ENCODE data around the gene EML4.
A peak's percentile ranks its signal among the peaks of the same experiment; 100 is the strongest.
"Not testable (repeated sequence)": the region's sequence is repeated elsewhere in the genome, so short reads cannot be mapped to it uniquely, and the experiment has no call there.

Gene EML4

DNA sequence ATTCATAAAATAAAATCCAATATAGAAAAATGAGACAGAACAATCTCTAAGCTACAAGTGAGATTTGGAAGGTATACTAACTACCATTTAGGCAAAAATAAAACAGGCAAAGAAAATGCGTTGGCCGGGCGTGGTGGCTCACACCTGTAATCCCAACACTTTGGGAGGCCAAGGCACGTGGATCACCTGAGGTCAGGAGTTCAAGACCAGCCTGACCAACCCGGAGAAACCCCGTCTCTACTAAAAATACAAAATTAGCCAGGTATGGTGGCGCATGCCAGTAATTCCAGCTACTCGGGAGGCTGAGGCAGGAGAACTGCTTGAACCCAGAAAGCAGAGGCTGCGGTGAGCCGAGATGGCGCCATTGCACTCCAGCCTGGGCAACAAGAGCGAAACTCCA is 178.4 kb downstream of the EML4 start:
- not testable (repeated sequence) for H3K9ac ChIP-seq (ENCODE audit: low read depth, low read length); H3K27me3 ChIP-seq (ENCODE audit: control insufficient read depth, insufficient read depth, low read length); H3K4me1 ChIP-seq (ENCODE audit: control insufficient read depth, insufficient read depth, low read length); H3K27ac ChIP-seq (ENCODE audit: low read depth, low read length); H3K4me3 ChIP-seq (ENCODE audit: low read depth, low read length); H3K9me3 ChIP-seq (ENCODE audit: control insufficient read depth, insufficient read depth, low read length)
- H3K36me3 ChIP-seq (ENCODE audit: control insufficient read depth, insufficient read depth, low read length): peaks cover 39% of the 10 kb centered on the region

DNA sequence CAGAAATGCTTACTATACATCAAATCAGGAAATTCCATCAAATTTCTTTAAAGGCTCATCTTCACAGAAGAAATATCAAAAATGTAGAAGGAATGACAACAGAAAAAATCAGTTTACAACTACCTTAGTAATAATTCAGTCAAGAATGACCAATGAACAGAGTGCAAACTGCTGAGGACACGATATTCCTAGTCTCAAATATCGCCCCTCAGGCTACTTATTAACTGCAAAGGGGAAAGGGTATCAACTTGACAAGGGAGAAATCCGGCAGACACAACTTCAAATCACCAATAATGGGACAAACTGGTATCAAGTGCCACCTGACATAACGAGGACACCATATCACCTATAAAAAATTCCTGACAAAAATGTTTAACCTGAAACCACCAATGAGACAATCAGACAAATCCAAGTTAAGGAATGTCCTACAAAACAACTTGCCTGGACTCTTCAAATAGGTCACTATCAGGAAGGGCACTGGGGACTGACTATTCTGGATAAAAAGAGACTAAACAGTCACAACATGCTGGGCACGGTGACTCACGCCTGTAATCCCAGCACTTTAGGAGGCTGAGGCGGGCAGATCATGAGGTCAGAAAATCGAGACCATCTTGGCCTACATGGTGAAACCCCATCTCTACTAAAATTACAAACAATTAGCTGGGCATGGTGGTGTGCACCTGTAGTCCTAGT is 179.1 kb downstream of the EML4 start:
- Histone ChIP-seq H3K27ac (ENCODE audit: low read depth, low read length) (no peak overlapping the region), H3K4me3 (ENCODE audit: low read depth, low read length) (no peak overlapping the region), H3K4me1 (ENCODE audit: control insufficient read depth, insufficient read depth, low read length) (no peaks in the 10 kb centered on the region), H3K9me3 (ENCODE audit: control insufficient read depth, insufficient read depth, low read length) (no peaks in the 10 kb centered on the region), H3K9ac (ENCODE audit: low read depth, low read length) (no peak overlapping the region), H3K27me3 (ENCODE audit: control insufficient read depth, insufficient read depth, low read length) (no peaks in the 10 kb centered on the region), H3K36me3 (ENCODE audit: control insufficient read depth, insufficient read depth, low read length) (peaks cover 40% of the 10 kb centered on the region)

DNA sequence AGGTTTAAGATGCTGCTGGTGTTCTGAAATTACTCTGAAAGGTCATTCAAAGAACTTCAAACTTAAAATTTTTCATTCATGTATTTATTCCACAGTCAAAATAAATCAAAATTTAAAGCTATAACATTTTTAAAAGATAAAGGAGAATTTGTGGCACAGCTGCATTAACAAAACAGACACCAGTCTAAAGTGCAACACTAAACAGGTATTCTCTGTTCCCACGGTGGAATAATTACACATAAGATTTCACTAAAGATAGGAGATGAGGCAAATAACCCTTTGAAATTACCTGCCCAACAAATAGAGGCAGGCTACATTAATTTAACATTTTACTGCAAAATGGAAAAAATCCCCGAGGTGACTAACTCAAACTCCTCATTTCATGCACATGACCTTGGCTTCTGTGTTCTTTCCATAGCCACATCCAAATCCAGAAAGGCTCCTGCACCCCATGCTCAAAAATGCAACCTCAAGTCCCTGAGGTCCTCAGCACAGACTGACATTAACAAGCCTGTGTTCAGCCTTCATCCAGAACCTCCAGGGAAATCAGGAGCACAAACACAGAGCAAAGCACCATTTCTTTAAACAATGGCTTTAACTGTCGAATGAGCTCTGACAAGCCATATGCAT is 181.4 kb downstream of the EML4 start:
- Histone ChIP-seq H3K4me1 (ENCODE audit: control insufficient read depth, insufficient read depth, low read length) (no peaks in the 10 kb centered on the region), H3K4me3 (ENCODE audit: low read depth, low read length) (no peak overlapping the region), H3K9ac (ENCODE audit: low read depth, low read length) (no peak overlapping the region), H3K27ac (ENCODE audit: low read depth, low read length) (no peak overlapping the region), H3K36me3 (ENCODE audit: control insufficient read depth, insufficient read depth, low read length) (peaks cover 33% of the 10 kb centered on the region), H3K9me3 (ENCODE audit: control insufficient read depth, insufficient read depth, low read length) (no peaks in the 10 kb centered on the region), H3K27me3 (ENCODE audit: control insufficient read depth, insufficient read depth, low read length) (no peaks in the 10 kb centered on the region)

DNA sequence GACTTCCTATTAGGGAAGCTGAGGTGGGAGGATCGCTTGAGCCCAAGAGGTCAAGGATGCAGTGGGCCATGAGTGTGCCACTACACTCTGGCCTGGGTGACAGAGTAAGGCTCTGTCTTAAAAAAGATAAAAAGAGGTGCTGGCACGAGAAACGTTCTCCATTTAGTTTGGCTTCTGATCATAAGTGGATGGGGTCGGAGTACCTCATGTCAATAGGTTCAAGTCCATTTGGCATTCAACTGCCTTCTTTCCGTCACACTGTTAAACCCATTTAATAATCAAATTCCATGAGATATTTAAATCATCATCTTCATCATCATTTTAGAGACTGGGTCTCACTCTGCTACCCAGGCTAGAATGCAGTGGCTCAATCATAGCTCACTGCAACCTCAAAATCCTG is 182.7 kb downstream of the EML4 start:
- Histone ChIP-seq H3K36me3 (ENCODE audit: control insufficient read depth, insufficient read depth, low read length) (peaks cover 30% of the 10 kb centered on the region), H3K4me1 (ENCODE audit: control insufficient read depth, insufficient read depth, low read length) (no peaks in the 10 kb centered on the region), H3K9me3 (ENCODE audit: control insufficient read depth, insufficient read depth, low read length) (no peaks in the 10 kb centered on the region), H3K9ac (ENCODE audit: low read depth, low read length) (no peak overlapping the region), H3K4me3 (ENCODE audit: low read depth, low read length) (no peak overlapping the region), H3K27ac (ENCODE audit: low read depth, low read length) (no peak overlapping the region), H3K27me3 (ENCODE audit: control insufficient read depth, insufficient read depth, low read length) (no peaks in the 10 kb centered on the region)

DNA sequence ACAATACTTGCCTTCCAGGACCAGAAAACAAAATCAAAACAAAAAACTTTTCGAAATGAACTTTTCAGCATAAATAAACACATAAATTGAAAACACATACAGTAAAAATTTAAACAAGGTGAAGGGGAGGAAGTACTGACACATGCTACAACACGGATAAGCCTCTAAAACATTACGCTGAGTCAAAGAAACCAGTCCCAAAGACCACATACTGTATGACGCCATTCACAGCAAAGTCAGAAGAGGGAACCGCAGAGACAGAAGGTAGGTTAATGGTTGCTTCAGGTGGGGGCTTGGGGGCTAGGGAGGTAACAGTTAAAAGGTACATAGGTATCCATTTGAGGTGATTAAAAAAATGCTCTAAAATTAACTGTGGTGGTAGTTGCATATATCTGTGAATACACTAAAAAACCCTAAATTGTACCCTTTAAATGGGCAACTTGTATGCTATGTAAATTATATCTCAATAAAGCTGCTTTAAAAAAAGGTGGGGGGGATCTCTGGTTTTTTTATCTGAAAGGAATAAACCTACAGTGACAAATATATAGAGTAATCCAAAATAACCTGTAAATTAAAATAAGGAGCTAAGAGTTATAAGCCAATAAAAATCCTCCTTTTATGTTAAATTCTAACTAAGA is 184.8 kb downstream of the EML4 start:
- H3K9ac ChIP-seq (ENCODE audit: low read depth, low read length): no peak overlapping the region
- no peak overlapping the region for H3K27ac ChIP-seq (ENCODE audit: low read depth, low read length)
- H3K9me3 ChIP-seq (ENCODE audit: control insufficient read depth, insufficient read depth, low read length): no peaks in the 10 kb centered on the region
- no peaks in the 10 kb centered on the region for H3K4me1 ChIP-seq (ENCODE audit: control insufficient read depth, insufficient read depth, low read length)
- H3K4me3 ChIP-seq (ENCODE audit: low read depth, low read length): no peak overlapping the region
- no peaks in the 10 kb centered on the region for H3K27me3 ChIP-seq (ENCODE audit: control insufficient read depth, insufficient read depth, low read length)
- peaks cover 29% of the 10 kb centered on the region for H3K36me3 ChIP-seq (ENCODE audit: control insufficient read depth, insufficient read depth, low read length)

DNA sequence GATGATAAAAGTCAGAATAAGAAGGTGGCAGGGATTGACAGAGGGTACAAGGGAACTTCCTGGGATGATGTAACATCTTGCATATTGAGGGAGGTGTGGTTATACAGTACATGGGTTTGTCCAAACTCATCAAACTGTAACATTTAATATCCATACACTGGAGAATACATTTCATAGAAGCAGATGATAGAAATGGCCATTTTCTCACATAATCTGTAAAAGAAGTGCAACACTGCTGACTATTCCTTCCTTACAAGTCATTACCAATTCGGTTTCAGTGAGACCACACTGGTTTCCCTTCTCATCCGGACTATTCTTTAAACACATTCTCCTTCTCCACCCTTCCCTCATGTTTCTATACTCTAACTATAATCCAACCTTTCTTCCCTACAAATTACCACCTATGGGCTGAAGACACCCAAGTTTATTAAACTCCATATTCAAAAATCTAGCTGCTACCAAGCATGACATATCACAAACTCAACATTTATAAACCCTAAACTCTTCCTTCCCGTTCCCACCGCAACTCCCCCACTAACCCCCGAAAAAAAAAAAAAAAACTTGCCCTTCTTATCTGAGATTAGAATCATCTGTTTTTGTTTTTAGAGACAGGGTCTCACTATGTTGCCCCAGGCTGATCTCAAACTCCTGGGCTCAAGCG is 190.3 kb downstream of the EML4 start:
- Histone ChIP-seq H3K9ac (ENCODE audit: low read depth, low read length) (peak overlapping the region; percentile 99), H3K27ac (ENCODE audit: low read depth, low read length) (no peak overlapping the region), H3K36me3 (ENCODE audit: control insufficient read depth, insufficient read depth, low read length) (no peaks in the 10 kb centered on the region)

DNA sequence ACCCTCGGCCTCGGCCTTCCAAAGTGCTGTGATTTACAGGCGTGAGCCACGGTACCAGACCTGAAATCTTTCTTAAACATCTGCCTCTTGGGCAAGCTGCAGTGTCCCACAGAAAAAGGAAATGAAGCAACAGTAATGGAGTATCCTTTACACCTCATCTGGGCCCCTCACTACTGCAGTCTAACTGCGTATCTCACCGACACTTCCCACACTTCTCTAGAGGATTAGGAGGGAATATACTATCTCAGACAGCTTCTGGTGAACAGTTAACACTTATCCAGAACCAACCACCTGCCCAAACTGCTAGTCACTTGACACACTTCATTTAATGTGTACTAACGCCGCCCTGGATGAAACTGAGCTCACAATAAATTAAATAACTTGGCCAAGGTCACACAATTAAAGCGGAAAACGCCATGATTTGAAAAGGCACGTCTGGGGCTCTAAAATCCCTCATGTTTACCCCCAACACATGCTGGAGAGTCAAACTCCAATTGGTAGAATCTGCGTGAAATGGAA is 190.9 kb downstream of the EML4 start:
- Histone ChIP-seq H3K9ac (ENCODE audit: low read depth, low read length) (peak overlapping the region; percentile 99), H3K27ac (ENCODE audit: low read depth, low read length) (no peak overlapping the region), H3K4me3 (ENCODE audit: low read depth, low read length) (peak overlapping the region; percentile 93), H3K36me3 (ENCODE audit: control insufficient read depth, insufficient read depth, low read length) (no peaks in the 10 kb centered on the region), H3K27me3 (ENCODE audit: control insufficient read depth, insufficient read depth, low read length) (no peaks in the 10 kb centered on the region), H3K9me3 (ENCODE audit: control insufficient read depth, insufficient read depth, low read length) (no peaks in the 10 kb centered on the region), H3K4me1 (ENCODE audit: control insufficient read depth, insufficient read depth, low read length) (peaks cover 17% of the 10 kb centered on the region)

More for the DNA sequence above, 190.3 kb downstream of the EML4 start:
- no peaks in the 10 kb centered on the region for H3K9me3 ChIP-seq (ENCODE audit: control insufficient read depth, insufficient read depth, low read length)
- peaks cover 17% of the 10 kb centered on the region for H3K4me1 ChIP-seq (ENCODE audit: control insufficient read depth, insufficient read depth, low read length)
- no peaks in the 10 kb centered on the region for H3K27me3 ChIP-seq (ENCODE audit: control insufficient read depth, insufficient read depth, low read length)
- peak overlapping the region; percentile 93 for H3K4me3 ChIP-seq (ENCODE audit: low read depth, low read length)

DNA sequence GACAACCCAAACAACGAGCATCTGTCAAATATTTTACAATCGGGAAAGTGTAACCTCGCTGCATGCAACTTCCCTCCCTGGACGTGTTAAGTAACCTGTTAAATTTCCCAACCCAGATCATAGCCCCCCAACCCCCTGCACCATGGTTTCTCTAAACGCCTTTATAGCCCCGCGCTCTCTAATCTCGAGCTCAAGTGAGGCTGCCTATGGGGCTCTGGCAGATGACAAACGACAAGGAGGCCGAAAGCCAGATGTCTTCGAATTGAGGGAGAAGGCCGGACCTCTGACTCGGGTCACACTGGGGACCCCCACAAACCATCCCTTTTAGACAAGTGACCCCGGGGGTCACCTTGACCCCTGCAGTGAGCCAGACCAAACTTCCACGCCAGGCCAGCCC is 191.3 kb downstream of the EML4 start:
- peak overlapping the region; percentile 99 for H3K9ac ChIP-seq (ENCODE audit: low read depth, low read length)
- peaks cover 17% of the 10 kb centered on the region for H3K4me1 ChIP-seq (ENCODE audit: control insufficient read depth, insufficient read depth, low read length)
- H3K36me3 ChIP-seq (ENCODE audit: control insufficient read depth, insufficient read depth, low read length): no peaks in the 10 kb centered on the region
- H3K4me3 ChIP-seq (ENCODE audit: low read depth, low read length): peak overlapping the region; percentile 93
- H3K27ac ChIP-seq (ENCODE audit: low read depth, low read length): peak overlapping the region; percentile 98
- H3K9me3 ChIP-seq (ENCODE audit: control insufficient read depth, insufficient read depth, low read length): no peaks in the 10 kb centered on the region
- H3K27me3 ChIP-seq (ENCODE audit: control insufficient read depth, insufficient read depth, low read length): no peaks in the 10 kb centered on the region

DNA sequence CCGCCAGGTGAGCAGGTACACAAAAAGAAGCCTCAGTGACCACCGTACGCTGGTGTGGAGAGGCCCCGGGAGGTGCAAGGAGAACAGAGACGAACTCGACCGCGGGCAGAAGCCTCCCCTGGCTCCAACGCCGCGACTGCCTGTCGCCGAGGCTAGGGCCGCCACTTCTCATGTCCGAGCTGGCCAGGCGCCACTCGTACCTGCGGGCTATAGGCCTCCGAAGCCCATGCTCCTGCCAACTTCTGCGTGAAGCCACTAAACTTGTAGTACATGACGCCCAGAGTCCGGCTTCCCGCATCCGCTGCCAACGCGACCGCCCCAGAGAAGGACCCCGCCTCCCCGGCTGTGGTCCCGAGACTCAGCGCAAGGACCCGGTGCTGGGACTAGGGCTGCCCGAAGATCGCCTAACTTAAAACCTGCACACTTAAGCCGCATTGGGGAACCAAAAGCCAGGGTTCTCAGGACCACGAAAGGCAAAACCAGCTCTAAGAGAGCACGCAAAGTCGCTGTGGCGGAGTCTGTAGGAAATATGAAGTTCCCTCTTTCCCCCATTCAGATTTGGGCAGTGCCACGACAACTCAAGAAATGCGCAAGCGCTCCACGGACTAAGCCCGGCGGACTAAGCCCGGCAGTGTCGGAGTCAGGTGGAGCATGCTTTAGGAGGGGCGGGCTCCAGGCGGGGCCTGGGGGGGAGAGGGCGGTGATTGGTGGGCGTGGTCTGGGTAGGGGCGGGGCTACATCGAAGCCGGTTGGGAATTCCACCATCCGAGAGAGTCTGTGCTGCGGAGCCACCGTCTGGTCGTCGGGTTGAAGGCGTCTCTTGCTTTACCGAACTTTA is 192.0 kb downstream of the EML4 start, which contains the start of gene COX7A2L:
TSS of gene COX7A2L (minus strand) at position 328 of the 838 bp plus-strand sequence. CDS start at position 272, 56 bp downstream.
- no peaks in the 10 kb centered on the region for H3K36me3 ChIP-seq (ENCODE audit: control insufficient read depth, insufficient read depth, low read length)
- peak within 1 kb of the TSS; percentile 98 for H3K27ac ChIP-seq (ENCODE audit: low read depth, low read length)
- H3K4me3 ChIP-seq (ENCODE audit: low read depth, low read length): peak within 1 kb of the TSS; percentile 93
- H3K9me3 ChIP-seq (ENCODE audit: control insufficient read depth, insufficient read depth, low read length): no peaks in the 10 kb centered on the region
- H3K9ac ChIP-seq (ENCODE audit: low read depth, low read length): peak within 1 kb of the TSS; percentile 99
- no peaks in the 10 kb centered on the region for H3K27me3 ChIP-seq (ENCODE audit: control insufficient read depth, insufficient read depth, low read length)
- H3K4me1 ChIP-seq (ENCODE audit: control insufficient read depth, insufficient read depth, low read length): peaks cover 17% of the 10 kb centered on the region

DNA sequence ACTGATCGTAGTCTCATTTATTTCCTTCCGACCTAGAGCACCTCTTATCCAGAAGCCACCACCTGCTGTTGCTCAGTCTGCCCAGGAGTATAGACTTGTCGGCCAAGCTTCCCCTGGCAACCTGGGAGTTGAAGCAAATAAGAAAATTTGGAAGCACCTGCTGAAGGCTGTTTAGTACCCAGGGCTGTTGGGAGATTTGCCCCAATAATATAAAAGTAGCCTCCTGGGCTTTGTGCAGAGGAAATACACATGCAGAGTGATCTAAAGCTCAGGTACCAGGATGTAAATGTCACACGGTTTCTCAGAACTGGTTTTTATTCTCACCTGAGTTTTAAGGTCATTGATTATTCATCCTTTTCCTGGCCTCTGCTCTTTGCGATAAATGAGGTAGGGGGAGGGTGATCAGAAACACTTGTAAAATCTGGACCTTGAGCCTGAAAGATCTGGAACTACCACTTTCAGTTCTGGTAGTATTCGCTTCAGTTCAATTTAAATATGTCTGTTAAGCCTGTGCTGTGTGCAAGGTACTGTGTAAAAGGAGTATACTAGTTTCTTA is 192.7 kb downstream of the EML4 start:
- Histone ChIP-seq H3K9ac (ENCODE audit: low read depth, low read length) (peak overlapping the region; percentile 35), H3K27me3 (ENCODE audit: control insufficient read depth, insufficient read depth, low read length) (no peaks in the 10 kb centered on the region), H3K4me3 (ENCODE audit: low read depth, low read length) (peak overlapping the region; percentile 55), H3K9me3 (ENCODE audit: control insufficient read depth, insufficient read depth, low read length) (no peaks in the 10 kb centered on the region), H3K4me1 (ENCODE audit: control insufficient read depth, insufficient read depth, low read length) (peaks cover 17% of the 10 kb centered on the region), H3K27ac (ENCODE audit: low read depth, low read length) (peak overlapping the region; percentile 98), H3K36me3 (ENCODE audit: control insufficient read depth, insufficient read depth, low read length) (no peaks in the 10 kb centered on the region)

All from HUES48 (cell line).